ENCODE measurements around the gene LRP8.
"Not testable (repeated sequence)": the region's sequence is repeated elsewhere in the genome, so short reads cannot be mapped to it uniquely, and the experiment has no call there.

LRP8 gene

DNA sequence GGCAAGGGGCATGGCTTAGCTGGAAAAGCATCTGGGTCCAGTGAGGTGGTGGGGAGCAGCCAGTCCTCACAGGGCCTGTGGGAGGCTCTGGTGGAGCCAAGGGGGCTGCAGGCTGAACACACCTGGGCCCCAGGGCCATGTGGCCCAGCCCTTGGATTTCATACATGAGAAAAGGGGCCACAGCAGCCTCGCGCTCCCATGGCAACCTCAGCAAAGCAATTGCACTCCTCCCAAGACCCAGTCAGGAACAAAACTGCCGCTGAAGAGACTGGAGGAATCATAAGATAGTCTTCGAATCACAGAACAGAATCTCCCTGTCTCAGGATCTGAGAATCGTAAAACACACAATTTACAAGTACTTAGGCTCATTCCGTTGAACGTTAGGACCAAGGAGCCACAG lies 24.6 kb downstream of the LRP8 start:
- no peak for DNase-seq

DNA sequence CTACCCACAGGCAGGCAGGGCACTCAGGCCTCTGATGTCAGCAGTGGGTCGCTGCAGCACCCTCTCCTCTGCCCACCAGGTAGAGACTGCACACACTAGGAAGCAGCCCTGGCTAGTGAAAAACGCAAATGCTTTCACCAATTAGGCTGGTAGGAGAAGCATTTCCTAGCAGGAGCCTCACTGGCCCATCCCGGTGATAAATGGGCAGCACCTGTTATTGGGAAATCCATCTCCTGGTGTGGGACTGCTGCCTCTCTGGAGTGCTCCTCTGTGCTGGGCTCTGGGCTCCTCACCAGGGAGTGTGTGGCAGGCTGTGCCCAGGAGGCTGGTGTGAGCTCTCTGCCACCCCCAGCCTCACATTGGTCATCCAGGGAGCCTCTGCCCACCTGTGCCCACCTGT lies 28.6 kb downstream of the LRP8 start:
- DNase-seq: no peak

DNA sequence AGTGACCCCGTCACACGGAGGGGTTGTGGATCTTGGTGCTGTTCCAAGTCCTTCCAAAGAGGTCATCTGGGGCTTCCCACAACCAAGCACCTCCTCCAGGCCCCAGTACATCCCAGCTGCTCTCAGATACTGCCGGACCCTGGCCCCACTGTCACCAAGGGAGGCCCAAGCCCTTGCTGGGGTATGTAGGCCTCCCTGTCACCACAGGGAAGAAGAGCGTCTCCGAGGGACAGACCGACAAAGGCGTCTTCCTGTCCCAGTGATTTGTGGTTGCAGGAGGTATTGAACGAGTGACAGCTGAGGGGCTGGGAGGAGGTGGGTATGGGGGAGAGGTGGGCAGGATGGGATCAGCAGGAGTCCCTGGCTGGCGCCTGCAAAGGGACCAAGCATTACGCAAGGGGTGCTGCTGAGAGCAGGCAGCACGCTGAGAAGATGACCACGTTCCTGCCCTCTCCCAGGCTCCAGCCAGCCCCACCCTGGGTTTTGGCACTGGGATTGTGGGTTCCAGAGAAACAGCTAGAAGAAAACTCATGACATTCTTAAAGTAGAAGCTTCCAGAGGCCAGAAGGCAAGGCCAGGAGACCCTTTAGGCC lies 29.7 kb downstream of the LRP8 start:
- DNase-seq: no peak

DNA sequence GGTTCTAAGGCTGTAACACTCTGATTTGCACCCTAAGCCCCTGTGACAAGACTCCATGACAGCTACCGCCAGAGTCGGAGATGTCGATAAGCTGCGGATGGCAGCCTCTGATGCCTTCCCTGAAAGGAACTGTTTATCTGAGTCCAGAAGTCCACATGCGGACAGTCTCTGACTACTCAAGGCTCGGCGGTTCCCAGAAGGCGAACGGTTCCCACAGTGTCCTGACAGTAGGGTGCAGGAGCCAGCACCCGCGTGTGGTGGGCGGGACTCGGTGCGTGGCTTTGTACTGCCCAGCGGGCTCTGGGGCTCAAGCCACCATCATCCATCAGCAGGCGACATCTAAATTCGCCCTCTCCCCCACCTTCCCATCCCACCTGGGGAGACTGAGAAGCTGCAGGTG lies 30.7 kb downstream of the LRP8 start:
- no peak for DNase-seq

DNA sequence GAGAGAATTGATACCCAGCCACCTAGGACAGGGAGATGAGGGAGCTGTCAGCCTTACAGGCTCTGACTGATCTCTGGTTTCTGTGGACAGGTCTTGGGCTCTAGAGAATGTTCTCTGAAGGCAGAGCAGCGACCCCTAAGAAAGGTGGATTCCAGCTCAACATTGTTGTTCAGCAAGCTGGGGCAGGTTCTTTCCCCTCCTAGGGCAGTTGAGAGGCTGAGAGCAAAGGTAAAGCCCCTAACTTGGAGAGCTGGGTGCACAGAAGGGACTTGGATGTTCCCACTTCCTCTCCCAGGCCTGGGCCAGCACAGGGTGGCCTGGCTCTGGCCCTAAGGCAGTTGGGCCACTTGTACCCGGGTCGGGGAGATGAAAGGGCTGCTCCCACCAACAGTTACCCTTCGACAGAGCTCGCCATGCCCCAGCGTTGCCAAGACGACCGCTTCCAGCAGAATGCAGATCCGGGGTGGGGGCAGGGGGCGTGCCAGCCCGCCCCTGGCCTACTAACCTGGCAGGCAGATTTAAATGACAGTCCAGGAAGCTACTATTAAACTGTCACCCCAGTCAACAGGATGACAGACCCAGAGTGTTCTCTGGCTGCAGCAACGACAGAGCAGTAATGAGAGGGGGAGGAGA lies 31.6 kb downstream of the LRP8 start:
- DNase-seq: no peak

DNA sequence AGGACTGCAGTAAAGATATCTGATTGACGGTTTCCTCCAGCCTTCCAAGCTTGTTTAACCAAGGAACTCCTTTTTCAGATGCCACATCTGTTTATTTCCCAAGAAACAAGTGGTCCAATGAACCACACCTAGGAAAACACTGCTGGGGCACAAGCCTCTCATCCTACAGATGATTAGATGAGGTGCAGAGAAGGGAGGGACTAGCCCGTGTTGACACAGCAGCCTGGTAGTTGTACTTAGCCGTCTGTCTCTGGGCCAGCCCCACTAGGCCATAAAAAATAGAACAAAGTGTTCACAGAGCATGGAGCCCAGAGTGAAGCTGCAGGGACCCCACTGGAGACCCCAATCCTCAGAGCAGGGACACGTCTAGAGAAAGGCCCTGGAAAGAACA lies 32.1 kb downstream of the LRP8 start:
- DNase-seq: no peak

DNA sequence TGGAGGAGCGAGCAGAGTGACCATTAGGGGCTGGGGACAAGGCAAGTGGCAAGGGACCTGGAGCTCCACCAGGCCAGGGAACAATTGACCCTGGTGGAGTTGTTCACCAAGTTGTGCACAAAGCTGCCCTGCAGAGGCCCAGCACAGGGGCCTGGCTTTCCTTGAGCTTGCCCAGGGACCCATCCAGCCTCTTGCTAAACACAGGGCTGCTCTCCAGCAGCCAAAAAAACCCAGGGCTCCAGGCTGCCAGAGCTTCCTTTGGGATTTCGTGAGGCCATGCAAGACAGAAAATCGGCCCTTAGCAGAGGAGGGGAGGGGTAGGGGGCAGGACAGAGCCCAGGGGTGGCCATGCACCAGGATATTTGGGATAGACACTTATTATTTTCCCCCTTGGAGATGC lies 32.6 kb downstream of the LRP8 start:
- DNase-seq: no peak

DNA sequence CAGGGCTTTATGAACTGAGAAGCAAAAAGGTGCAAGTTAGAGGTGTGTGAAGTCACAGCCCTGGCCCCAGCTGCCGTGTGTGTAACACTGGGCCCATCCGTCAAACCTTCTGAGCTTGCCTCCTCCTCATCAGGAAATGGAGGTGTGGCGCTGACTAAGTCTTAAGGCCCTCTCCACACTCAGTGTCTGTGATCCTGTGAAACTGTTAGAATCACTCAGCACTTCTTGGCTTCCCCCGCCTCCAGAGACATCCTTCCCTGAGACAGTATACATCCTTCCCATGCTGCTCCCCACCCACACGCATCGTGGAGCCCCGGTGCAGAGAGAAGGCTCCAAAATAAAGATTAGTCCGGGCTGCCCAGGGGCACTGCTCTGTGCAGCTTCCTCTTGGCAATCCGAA lies 33.3 kb downstream of the LRP8 start:
- DNase-seq: no peak

DNA sequence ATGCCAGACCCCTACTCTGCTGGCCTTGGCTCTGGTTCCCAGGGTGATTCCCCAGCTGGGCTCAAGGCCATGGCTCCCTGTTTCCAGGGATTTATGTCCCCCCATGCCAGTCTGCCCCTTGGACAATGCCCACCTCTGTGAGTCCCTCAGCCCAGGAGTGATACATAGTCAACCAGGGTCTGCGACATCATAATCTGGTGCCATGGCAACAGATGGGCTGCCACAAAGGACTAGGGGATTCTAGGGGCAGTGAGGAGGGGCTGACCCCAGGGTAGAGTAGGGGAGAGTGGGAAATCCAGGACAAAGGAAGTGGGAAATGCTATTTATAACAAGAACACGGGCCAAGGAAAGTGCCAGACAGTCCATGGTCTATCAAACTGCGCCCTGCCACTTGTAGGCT lies 33.8 kb downstream of the LRP8 start:
- DNase-seq: no peak

DNA sequence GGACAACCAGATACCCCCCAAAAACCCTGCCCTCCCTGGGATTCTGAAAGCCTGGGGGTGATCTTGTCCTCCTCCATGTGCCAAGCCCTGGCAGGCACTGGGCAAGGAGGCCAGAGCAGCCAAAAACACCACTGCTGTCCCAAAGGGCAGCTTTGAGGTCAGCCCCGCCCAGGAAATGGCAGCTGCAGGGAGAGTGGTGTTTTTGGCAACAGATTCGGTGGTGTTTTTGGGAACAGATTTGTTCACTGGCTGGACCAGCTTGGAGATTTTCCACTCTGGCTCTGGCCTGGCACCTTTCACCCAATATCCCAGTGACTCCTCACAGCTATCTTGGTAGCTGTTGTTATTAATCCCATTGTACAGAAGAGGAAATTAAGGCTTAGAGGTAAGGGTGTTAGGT lies 34.7 kb downstream of the LRP8 start:
- DNase-seq: no peak

DNA sequence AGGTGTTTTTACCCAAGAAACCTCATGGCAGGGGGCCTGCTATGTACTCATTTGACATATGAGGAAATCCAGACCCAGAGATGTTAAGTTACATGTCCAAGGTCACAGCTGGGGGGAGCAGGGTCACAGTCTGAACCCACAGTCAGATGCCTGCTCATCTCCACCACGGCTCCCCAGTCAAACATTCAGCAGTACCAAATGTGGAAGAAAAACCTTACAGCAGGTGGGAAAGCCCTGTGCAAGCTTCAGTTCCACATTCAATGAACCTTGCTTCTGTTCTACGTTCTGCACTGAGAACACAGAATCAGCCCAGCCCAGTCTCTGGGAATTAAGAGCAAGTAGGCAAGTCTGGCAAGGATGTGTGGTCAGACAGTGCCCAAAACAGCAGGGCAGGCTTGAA lies 35.2 kb downstream of the LRP8 start:
- no peak for DNase-seq

DNA sequence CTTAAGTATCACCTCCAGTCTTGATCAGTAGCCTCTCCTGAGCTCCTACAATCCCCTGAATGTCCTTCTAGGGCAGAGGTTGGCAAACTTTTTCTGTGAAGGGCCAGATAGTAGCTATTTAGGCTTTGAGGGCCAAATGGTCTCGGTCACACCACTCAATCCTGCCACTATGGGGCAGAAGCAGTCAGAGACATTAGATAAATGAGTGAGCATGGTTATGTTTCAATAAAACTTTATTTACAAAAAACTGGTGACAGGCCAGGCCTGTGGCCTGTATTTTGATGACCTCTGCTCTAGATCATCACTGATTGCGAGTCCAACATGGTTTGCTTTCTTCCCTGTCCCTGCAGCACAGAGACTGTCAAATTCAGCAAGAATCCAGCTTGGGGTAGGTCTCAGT lies 36.3 kb downstream of the LRP8 start:
- no peak for DNase-seq

DNA sequence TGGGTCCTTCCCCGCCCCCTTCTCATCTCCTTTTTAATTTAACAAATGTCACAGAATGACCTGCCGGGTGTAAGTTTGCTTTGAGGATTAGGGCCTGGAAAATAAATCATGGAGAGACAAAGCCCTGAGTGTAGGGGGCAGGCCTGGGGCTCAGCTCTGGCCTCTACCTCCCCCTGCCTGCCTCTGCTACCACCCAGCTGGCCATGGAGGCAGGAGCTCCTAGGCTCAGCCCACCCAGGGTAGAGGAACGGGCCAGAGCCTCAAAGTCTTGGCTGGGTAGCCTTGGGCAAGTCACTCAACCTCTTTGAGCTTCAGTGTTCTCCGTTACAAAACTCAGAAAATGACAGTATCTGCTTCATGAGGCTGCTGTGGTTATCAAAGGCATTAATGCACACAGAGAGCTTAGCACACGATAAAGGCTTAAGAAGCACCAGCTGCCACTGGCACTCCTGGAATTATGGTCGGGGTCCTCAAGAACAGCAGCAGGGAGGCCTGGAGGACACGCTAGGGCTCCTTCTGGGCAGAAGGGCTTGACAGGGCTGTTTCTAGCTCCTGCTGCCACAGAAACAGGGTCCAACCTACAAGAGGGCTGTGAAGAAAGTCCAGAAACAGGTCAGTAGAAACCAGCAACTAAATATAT lies 39.0 kb downstream of the LRP8 start:
- no peak for DNase-seq

DNA sequence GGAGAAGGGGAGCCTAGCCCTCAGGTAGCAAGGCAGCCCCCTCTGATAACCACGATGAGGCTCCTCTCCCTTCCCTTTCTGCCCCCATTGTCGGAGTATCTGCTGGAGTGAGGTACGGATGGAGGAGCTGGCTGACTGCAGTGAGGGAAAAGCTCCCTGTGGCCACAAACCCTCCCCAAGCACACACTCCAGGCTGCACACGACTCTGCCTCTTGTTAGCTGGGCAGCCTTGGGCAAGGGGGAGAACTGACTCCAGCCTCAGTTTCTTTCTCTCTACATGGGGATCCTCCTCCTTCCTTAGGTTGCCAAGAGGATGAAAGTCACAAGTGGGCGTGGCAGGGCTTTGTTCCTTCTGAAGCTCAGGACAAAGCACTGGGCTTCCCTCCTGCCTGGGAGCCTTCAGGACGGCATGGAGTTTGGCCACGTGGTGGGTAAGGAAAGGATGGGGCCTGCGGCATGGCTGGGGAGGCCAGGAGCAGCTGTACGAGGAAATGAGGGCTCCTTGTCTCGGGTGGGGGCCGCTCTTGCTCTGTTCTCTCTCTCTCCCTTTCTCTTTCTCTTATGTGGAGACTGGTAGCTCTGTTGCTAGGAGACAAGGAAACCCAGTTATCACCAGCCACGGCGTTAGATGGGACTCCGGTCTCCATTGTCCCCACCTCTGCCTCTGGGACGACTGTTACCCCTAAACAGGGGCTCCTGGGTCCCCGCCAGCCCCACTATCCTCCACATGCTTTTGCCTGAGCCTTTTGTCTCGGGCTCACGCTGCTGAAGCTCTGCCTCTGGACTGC lies 39.7 kb downstream of the LRP8 start:
- DNase-seq: no peak

DNA sequence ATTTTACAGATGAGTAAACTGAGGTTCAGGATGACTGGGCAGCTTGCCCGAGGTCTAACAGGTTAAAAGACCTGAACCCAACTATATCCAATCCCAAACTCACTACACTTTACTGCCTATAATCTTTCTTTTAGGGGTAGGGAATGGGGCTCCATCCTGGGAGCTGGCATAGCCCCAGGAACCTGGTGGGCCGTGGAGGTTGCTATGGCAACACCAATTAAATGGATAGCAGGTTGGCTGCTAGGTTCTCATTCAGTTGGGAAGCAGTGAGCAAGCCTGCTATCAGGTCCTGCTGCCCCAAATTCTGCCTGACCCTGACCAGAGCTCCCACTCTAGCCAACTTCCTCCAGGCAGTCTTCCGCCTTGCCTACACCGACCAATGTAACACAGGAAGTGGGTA lies 40.9 kb downstream of the LRP8 start:
- no peak for DNase-seq

DNA sequence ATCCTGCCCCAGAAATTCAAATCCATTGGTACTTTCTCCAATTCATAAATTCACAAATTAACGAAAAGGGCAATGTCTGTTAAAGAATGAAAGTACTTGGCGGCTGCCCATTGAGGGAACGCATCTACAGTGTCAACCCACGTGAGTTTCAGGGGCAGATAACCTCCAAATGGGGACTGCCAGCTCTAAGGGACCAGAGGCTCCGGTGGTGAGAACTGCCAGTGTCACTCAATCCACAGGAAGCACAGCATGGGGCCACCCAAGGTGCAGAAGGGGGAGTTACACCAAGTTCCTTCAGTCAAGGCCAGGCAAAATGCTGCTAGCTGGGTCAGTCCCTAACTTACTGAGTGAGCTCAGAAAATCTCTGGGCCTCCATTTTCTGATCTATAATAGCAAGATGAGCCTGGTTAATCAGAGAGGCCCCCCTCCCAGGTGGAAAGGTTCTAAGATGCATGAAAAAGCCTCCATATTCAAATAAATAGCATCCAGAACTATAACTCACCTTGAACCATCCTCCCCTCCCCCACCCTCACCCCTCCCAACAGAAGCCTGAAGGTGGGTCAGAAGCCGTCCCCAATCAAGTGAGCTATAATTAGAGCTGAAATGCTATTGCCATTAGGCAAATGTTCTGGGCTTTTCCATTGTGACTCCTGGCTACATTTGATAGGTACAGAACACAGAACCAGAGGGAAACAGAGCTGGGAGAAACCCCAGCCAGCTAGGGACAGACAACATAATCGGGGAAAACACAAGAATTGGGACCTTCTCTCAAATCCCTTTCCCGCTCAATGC lies 41.7 kb downstream of the LRP8 start:
- DNase-seq: no peak

DNA sequence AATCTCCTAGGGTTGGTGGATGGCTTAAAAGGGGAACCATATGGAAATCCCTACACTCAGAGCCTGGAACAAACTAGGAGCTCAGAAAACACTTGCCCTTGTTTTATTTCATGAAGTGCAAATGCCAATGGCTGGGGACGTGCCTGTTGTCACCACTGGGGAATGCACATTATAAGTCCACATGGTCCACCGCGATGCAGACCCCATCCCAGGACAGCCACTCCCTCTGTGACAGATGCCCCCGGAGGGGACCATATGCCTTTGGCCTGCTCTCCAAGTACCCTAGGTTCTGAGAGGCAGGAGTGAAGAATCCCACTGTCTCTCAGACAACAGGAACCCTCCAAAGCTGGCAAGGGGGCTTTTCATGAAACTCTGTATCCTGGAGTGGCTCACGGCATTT lies 42.3 kb downstream of the LRP8 start:
- DNase-seq: no peak

DNA sequence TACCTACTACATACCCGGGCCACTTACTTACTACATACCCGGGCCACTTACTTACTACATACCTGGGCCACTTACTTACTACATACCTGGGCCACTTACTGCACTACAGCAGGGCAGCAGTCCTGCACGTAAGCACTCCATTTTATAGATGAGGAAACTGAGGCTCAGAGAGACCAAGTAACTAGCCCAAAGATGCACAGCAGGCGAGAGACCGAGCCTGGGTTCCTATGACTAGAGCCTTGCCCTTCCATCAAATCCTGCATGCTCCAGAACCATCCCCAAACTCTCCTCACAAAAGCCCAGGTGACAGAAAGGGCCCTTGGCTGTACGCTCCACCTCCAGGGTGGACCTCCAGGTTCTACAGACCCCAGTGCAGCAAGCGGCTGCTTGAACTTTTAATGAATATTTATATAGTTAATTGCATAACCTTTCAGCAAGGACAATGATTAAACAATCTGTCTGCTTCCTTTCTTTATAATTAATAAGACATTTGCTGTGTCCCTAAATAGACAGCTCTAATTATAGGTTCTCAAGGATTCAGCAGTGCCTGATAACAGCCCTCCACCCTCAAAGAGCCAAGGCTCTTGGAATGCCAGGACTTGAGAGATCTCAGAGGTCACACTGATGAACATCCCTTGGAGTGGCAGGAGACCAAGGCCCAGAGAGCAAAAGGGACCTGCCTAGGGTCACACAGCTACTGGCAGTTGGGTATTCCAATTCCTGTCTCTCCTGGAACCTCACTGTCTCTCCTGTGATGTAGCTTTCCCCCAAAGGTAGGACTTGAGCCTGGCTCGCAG lies 43.4 kb downstream of the LRP8 start:
- no peak for DNase-seq

DNA sequence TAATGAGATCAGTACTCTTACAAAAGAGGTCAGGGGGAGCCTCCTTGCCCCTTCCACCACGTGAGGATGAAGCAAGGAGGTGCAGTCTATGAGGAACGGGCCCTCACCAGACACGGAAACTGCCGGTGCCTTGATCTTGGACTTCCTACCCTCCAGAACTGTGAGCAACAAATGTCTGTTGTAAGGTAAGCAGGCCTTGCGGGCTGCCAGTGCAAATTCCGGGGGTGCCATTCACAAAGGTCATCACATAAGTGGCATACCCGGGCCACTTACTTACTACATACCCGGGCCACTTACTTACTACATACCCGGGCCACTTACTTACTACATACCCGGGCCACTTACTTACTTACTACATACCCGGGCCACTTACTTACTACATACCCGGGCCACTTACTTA lies 44.7 kb downstream of the LRP8 start:
- DNase-seq: not testable (repeated sequence)

DNA sequence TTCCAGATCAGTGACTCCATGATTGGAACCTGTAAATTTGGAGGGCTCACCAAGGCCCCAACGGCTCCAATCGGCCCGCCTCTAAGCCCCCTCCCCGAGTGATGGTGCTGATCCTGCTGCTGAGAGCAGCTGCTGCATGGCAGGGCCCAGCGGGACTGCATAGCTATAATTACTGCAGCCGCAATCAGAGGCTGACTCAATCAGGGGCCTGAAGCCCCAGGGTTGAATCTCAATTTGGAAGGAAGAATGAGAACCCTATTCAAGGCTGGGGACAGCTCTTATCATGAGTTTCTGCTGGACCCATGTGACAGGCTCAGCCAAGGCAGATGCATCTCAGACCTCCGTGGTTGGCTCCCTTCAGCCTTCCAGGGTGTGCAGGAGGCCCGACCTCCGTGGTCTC lies 46.7 kb downstream of the LRP8 start:
- no peak for DNase-seq

DNA sequence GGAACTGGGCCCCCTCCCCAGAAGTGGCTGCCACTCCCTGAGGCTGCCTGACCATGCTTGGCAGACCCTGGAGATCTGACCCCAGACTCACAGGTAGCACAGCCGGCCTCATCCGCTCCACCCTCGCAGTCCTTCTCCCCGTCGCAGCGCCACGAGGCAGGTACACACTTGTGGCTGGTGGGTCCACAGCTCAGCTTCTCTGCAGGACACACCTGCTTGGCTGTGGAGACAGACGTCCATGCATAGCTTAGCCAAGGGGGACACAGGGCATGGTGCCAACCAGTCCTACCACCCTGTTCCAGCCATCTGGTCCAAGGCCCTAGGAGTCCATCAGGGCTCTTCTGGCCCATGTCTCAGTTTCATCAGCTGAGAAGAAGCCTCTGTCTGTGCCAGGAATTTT lies 47.4 kb downstream of the LRP8 start:
- no peak for DNase-seq
